ENCODE results near the gene TMPRSS11E.

- no peak for TF ChIP-seq CTCF (IDR thresholded peaks at IDR 0.05; ENCODE audit: poor library complexity)
- TF ChIP-seq EZH2 (IDR thresholded peaks at IDR 0.05; ENCODE audit: borderline replicate concordance), result no peak
- no peak for TF ChIP-seq EZH2phosphoT487 (IDR thresholded peaks at IDR 0.05; ENCODE audit: low read depth, severe bottlenecking, unreplicated experiment)
These were observed 15.4 kb downstream of the TMPRSS11E start for GRCh38 chr4:68462691-68463090.

All from hepatocyte (in vitro differentiated cells).